HepG2 (cell line): ENCODE data around the gene MED22. TPM values are rescaled to one million over a fixed set of nuclear protein-coding genes. Genes with fewer than 3 reads are reported as not detected.

Experiments used
- ARNT ChIP-seq: fragments of 450-650 bp; IDR thresholded peaks from 2 replicates; pipeline ENCODE4 v1.6.1; 2017
- BRF2 ChIP-seq: sonication (generic); formaldehyde crosslinking; IDR thresholded peaks from 2 replicates; pipeline ENCODE4 v1.8.1; 2022; ENCODE audit warnings: mild to moderate bottlenecking, missing genetic modification reagents
- DBP ChIP-seq: sonication (generic); formaldehyde crosslinking; IDR thresholded peaks from 2 replicates; pipeline ENCODE4 v1.4.0; 2020; ENCODE audit warnings: missing genetic modification reagents; ENCODE audit errors: not compliant biosample characterization
- HNRNPL ChIP-seq: fragments of 200-400 bp; formaldehyde crosslinking; IDR thresholded peaks from 2 replicates; pipeline ENCODE4 v1.6.1; 2017; ENCODE audit warnings: mild to moderate bottlenecking, low read depth, low read length
- NR0B2 ChIP-seq: sonication (generic); formaldehyde crosslinking; IDR thresholded peaks from 2 replicates; pipeline ENCODE4 v1.4.0; 2020; ENCODE audit warnings: mild to moderate bottlenecking, missing genetic modification reagents
- PBX2 ChIP-seq: IDR thresholded peaks from 2 replicates; pipeline ENCODE4 v1.6.1; 2016; ENCODE audit warnings: control low read depth
- RFXAP ChIP-seq: sonication (generic); formaldehyde crosslinking; IDR thresholded peaks from 2 replicates; pipeline ENCODE4 v1.4.0; 2020; ENCODE audit warnings: missing genetic modification reagents, borderline replicate concordance
- ZFP37 ChIP-seq: sonication (generic); formaldehyde crosslinking; IDR thresholded peaks from 2 replicates; pipeline ENCODE4 v1.4.0; 2020; ENCODE audit warnings: missing genetic modification reagents, borderline replicate concordance
- ZMYM4 ChIP-seq: sonication (generic); formaldehyde crosslinking; IDR thresholded peaks from 2 replicates; pipeline ENCODE4 v1.8.1; 2023; ENCODE audit warnings: mild to moderate bottlenecking, missing genetic modification reagents
- ZNF333 ChIP-seq: sonication (generic); formaldehyde crosslinking; IDR thresholded peaks from 2 replicates; pipeline ENCODE4 v1.4.0; 2020; ENCODE audit warnings: mild to moderate bottlenecking, missing genetic modification reagents, borderline replicate concordance
- ZNF512B ChIP-seq: sonication (generic); formaldehyde crosslinking; IDR thresholded peaks from 2 replicates; pipeline ENCODE4 v1.5.1; 2020; ENCODE audit warnings: missing genetic modification reagents, mild to moderate bottlenecking, borderline replicate concordance
- ZNF567 ChIP-seq: sonication (generic); formaldehyde crosslinking; IDR thresholded peaks from 2 replicates; pipeline ENCODE4 v1.8.1; 2023; ENCODE audit warnings: mild to moderate bottlenecking, missing genetic modification reagents, borderline replicate concordance
- ZNF609 ChIP-seq: sonication (generic); formaldehyde crosslinking; IDR thresholded peaks from 2 replicates; pipeline ENCODE4 v1.4.0; 2020; ENCODE audit warnings: mild to moderate bottlenecking, missing genetic modification reagents, borderline replicate concordance
- ZNF788 ChIP-seq: sonication (generic); formaldehyde crosslinking; IDR thresholded peaks from 2 replicates; pipeline ENCODE4 v1.5.0; 2020; ENCODE audit warnings: mild to moderate bottlenecking, missing genetic modification reagents, borderline replicate concordance
- ZSCAN21 ChIP-seq: sonication (generic); formaldehyde crosslinking; IDR thresholded peaks from 2 replicates; pipeline ENCODE4 v1.8.0; 2022; ENCODE audit warnings: mild to moderate bottlenecking, missing genetic modification reagents, moderate library complexity, borderline replicate concordance
- polyA plus RNA-seq, 8 experiments: library from polyadenylated mRNA; depleted of rRNA in 3 of 8; stranded (reverse) in 7 of 8; unstranded in 1 of 8; fragments of >200 nt; fragmentation: Illumina TruSeq in 4 of 8; extraction: Trizol in 4 of 8; gene quantifications; 2 replicates each; pipeline versions ENCODE4 v1.2.1 to v1.2.3, GENCODE V29; 2011 to 2016; ENCODE audit warnings: low read depth in 4 of 8, missing spikeins in 1 of 8, mixed read lengths in 1 of 8; ENCODE audit not compliant: insufficient read depth in 1 of 8
- total RNA-seq, 5 experiments: library from RNA; depleted of rRNA; stranded (reverse); fragments of >200 nt; fragmentation: Illumina TruSeq; extraction: Trizol; gene quantifications; 2 replicates each; pipeline ENCODE4 v1.2.3, GENCODE V29; 2016; ENCODE audit warnings: low read depth in 1 of 5

Gene MED22
- total and polyA plus RNA-seq, 2 of the 13 experiments (the other 11 are each of a cell fraction or from before 2014, with no cell fraction given), result 15.8 to 22.1 TPM

GRCh38 chr9:133375724-133376654 lies 28.1 kb upstream of the MED22 start, which contains the start of the genes STKLD1 and SURF4 (continued):
- 0 out of 2 replicates have a peak, but pooled peaks have one; percentile 18 for TF ChIP-seq NR0B2 (CRISPR knock-in tag)
- peak; percentile 17; the same call in 1 of the 2 replicates for TF ChIP-seq ZNF788 (CRISPR knock-in tag)
- peak; percentile 65; the same call in 1 of the 2 replicates for TF ChIP-seq ZMYM4 (CRISPR knock-in tag)
- TF ChIP-seq PBX2, result no peak
- no peak for TF ChIP-seq DBP
- TF ChIP-seq RFXAP (CRISPR knock-in tag), result 0 out of 2 replicates have a peak, but pooled peaks have one; percentile 13
- 0 out of 2 replicates have a peak, but pooled peaks have one; percentile 34 for TF ChIP-seq HNRNPL
- TF ChIP-seq ZSCAN21 (CRISPR knock-in tag), result peak; percentile 48; the same call in 1 of the 2 replicates
- TF ChIP-seq BRF2 (CRISPR knock-in tag), result peak; percentile 58; the same call in 1 of the 2 replicates
- 0 out of 2 replicates have a peak, but pooled peaks have one; percentile 15 for TF ChIP-seq ZNF333
- TF ChIP-seq ZFP37 (CRISPR knock-in tag), result no peak
- 0 out of 2 replicates have a peak, but pooled peaks have one; percentile 64 for TF ChIP-seq ZNF567 (CRISPR knock-in tag)
- TF ChIP-seq ARNT, result no peak
- no peak for TF ChIP-seq ZNF512B (CRISPR knock-in tag)
- 0 out of 2 replicates have a peak, but pooled peaks have one; percentile 31 for TF ChIP-seq ZNF609 (CRISPR knock-in tag)
